ENCODE measurements around the gene PLEKHD1.

PLEKHD1 gene

GRCh38 chr14:69580009-69580577 is 95.6 kb downstream of the PLEKHD1 start:
- Histone ChIP-seq H3K9me3 (ENCODE audit: control insufficient read depth, low read length) (no peaks in the 10 kb centered on the region), H3K4me3 (ENCODE audit: low read length) (no peak overlapping the region), H3K9ac (ENCODE audit: low read length) (no peak overlapping the region), H3K4me1 (ENCODE audit: control insufficient read depth, insufficient read depth, low read length) (peaks cover 12% of the 10 kb centered on the region), H3K27me3 (ENCODE audit: control insufficient read depth, insufficient read depth, low read length) (peaks cover 19% of the 10 kb centered on the region), H3K36me3 (ENCODE audit: control insufficient read depth, insufficient read depth, low read length) (no peaks in the 10 kb centered on the region)

Data from mucosa of stomach (tissue), 1 donor.